GM13976 (cell line): ENCODE data around the gene CDC14A.

Experiments
- DNase-seq: peaks from one replicate; pipeline ENCODE4 v3.0.0; 2012; ENCODE audit warnings: low spot score
- in situ Hi-C: fragments of 300-500 bp; cut with MboI; formaldehyde crosslinking; loops from one replicate; pipeline ENCODE4 v1.12.0; 2022; ENCODE audit warnings: low sequenced_read_pairs, mixed read lengths, inconsistent platforms; ENCODE audit not compliant: unreplicated experiment
- TF ChIP-seq, protein P1 (sequence below): IDR thresholded peaks from 2 replicates; pipeline ENCODE4 v1.5.1; 2012; ENCODE audit warnings: borderline replicate concordance, mild to moderate bottlenecking; ENCODE audit not compliant: insufficient read depth; ENCODE audit errors: extremely low read depth, missing control alignments, control extremely low read depth

The CDC14A gene

GRCh38 chr1:100377590-100378361 is 25.5 kb downstream of the CDC14A start:
- in situ Hi-C loops: no loop called here
- DNase-seq: peak; percentile 54
- TF ChIP-seq, protein P1, sequence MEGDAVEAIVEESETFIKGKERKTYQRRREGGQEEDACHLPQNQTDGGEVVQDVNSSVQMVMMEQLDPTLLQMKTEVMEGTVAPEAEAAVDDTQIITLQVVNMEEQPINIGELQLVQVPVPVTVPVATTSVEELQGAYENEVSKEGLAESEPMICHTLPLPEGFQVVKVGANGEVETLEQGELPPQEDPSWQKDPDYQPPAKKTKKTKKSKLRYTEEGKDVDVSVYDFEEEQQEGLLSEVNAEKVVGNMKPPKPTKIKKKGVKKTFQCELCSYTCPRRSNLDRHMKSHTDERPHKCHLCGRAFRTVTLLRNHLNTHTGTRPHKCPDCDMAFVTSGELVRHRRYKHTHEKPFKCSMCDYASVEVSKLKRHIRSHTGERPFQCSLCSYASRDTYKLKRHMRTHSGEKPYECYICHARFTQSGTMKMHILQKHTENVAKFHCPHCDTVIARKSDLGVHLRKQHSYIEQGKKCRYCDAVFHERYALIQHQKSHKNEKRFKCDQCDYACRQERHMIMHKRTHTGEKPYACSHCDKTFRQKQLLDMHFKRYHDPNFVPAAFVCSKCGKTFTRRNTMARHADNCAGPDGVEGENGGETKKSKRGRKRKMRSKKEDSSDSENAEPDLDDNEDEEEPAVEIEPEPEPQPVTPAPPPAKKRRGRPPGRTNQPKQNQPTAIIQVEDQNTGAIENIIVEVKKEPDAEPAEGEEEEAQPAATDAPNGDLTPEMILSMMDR: no peak

GRCh38 chr1:100378956-100379355 is 26.6 kb downstream of the CDC14A start:
- in situ Hi-C loops: no loop called here
- no peak for DNase-seq
- TF ChIP-seq, protein P1: no peak

DNA sequence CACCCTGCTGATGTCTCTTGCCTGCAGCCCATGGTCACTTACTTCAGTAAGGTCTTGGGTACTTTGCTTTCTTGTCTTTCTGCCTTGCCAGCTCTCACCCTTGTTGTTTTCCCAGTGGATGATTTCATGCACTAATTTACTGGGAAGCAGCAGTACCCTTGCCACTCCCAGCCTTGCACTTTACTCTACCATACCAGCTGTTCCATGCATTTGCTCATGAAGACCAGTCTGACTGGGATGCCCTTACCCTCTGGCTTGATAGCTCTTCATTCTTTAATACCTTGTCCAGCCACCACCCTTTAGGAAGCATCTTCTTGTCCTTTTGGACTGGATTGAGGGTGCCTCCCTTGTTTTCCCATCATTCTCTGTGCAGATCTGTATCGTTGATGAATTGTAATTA is 28.3 kb downstream of the CDC14A start:
- TF ChIP-seq, protein P1: no peak
- in situ Hi-C loops: no loop called here
- DNase-seq: no peak

DNA sequence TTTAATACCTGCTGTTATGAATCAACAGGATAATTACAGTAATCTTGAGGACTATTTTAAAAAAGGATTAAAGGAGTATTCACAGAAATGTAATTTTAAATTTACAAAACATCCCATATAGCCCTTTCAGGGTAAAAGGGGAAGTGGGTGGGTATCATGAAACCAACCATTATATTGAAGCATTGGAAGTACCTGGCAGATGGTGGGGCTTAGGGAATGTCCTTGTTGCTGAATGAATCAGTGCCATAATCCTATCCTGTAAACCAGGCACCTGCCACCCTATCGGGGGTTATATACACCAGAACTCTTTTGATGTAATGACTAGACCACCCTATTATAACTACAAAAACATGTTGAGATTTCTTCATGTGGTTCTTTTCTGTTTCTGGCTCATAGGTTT is 30.4 kb downstream of the CDC14A start:
- in situ Hi-C loops: no loop called here
- DNase-seq: no peak
- TF ChIP-seq, protein P1: no peak

DNA sequence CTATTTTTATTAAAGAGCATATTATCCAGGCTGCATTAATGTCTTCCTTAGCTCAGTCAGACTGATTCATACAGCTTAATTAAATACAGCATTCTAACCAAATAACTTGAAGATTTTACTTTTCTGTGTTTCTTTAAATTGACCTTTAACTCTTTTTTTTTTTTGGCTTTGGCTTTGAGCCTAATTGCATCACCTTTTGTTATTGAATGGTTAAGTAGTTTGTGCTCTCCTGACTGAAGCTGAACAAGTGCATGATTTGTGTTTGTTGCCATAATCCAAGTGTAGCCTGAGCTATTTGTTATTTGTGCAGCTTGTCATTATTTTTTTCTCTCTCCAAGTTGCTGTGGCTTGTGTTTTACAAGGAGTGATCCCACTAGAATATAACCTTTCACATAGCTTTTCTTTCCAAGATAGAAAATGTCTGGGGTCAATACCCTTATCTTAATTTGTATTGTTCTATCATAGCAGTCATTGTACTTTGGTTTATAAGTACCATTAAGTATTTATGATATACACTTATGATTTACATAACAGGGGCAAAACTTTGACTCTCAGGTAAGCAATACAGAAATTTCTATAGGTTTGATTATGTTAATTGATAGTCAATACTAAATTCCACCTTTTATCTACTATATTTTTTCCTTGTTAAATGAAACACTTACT is 31.6 kb downstream of the CDC14A start:
- no peak for DNase-seq
- TF ChIP-seq, protein P1: no peak
- in situ Hi-C loops: no loop called here

GRCh38 chr1:100387209-100387608 is 34.9 kb downstream of the CDC14A start:
- in situ Hi-C loops: no loop called here
- no peak for DNase-seq
- TF ChIP-seq, protein P1: no peak
